Measurements from ENCODE around the gene COX6A1.

COX6A1 gene

DNA sequence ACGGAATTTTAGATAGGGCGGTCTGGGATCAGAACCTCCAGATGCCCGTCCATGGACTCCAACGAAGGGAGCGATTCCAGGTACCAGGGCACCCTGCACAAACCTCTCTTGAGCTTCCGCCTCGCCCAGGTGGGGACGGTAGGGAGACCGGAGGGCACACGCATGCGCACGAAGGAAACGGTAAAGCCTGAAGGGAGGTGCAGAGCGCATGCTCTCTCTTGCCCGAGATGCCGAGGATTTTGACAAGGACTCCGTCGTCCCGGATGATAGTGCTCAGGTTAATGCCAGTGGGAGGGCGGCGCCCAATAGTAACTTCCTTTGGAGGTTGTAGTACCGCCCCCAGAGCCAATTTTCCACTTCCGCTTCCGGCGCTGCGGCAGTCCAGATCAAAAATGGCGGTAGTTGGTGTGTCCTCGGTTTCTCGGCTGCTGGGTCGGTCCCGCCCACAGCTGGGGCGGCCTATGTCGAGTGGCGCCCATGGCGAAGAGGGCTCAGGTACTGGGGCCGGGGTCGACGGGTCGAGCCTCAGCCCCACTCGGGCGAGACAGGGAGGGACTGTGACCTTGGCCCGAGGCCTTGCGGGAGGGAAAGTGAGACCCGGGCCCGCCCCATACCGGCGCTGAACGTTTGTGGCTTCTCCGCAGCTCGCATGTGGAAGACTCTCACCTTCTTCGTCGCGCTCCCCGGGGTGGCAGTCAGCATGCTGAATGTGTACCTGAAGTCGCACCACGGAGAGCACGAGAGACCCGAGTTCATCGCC lies at the start of gene COX6A1:
COX6A1 (plus strand) TSS at position 379 of the 760 bp plus-strand sequence; CDS start at position 393, 14 bp downstream.
- DNase-seq (ENCODE audit: low spot score) = peak; percentile 99

DNA sequence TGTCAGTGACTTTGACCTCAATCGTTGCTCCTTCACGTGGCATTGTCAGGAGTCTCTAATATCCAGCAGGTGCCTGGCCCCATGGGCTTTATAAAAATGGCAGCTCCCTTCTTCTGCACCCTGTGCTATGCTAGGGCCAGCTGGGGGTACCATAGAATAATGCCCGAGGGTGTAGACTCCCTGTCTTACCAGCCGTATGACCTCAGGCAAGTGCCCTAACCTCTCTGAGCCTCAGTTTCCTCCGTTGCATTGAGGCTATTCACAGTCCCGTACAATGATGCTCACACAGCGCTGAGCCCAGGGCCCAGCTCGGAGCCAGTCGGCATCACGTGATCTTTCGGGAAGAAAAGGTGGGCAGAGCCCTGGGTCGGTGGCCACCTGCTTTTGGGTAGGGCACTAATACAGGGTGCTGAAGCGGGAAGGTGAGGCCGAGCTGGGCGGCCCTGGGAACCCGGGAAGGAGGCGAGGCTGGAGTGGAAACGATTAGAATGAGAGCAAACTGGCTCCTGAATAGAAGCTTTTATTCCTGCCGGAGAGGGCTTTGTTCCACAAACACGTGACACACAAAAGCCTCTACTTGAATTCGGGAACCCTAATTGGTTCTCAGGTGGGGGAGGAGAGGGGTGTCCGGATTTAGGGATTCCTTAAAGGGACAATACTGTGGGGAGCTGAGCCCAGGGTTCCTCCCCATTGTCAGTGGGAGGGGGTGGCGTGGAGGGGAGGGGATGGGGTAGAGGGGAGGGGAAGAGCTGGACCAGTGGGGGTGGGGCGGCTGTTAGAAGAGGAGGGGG lies 49.0 kb upstream of the COX6A1 start:
- peak; percentile 36 for DNase-seq (ENCODE audit: low spot score)

DNA sequence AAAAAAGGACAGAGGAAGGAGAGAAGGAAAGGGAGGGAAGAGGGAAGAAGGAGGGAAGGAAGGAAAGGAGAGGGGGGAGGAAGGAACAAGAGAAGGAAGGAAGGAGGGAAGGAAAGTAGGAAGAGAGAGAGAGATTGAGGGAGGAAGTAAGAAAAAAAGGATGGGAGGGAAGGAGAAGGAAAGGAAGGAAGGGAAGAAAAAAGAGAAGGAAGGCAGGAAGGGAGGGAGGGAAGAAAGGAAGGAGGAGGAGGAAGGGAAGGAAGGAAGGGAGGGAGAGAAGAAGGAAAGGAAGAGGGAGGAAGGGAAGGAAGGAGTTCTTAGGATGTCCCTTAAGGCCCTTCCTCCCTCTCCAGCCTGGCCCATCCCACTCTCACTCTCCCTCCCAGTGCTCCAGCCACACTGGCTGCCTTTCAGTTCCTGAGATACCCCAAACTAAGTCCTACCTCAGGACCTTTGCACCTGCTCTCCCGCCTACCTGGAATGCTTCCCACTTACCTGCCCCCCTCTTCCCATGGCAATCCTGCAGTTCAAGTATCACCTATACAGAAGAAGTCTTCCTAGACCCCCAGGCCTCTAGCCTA lies 47.3 kb upstream of the COX6A1 start:
- no peak for DNase-seq (ENCODE audit: low spot score)

DNA sequence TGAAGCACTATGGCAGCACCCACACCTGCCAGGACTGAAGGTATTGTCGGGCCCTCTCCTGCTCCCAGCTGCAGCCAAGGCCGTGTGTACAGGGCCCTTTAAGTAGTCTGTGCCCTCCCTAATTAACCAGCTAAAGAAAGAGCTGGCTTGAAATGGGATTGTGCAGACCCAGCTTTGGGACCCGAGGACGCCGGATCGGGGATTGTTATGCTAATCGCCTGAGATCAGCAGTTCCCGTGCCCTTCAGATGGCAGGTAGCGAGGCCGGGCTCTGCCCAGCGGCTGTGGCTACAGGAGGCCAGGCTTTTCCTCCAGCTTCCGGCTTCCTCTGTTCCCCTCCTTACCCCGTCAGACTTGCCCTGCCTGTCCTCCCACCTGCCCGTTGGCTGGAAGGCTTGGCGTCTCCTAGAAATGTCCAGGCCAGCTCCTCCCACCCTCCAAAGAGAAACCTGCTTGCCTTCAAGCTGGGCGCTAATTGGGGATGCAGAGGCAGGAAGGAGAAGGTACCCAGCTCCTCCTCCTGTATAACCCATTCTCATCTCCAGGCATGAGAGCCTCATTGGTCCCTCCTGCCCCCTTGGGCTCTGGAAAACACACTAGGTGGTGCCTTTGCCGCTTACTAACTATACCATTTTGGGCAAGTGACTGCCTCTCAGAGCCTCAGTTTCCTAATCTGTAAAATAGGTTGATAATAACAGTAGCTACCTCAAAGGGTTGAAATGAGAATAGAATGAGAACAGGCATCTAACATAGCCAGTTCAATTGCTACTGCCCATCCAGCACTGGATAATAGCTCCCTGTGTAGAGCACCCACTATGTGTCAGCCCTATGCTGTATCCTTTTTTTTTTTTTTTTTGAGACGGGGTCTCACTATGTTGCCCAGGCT lies 43.2 kb upstream of the COX6A1 start:
- no peak for DNase-seq (ENCODE audit: low spot score)

DNA sequence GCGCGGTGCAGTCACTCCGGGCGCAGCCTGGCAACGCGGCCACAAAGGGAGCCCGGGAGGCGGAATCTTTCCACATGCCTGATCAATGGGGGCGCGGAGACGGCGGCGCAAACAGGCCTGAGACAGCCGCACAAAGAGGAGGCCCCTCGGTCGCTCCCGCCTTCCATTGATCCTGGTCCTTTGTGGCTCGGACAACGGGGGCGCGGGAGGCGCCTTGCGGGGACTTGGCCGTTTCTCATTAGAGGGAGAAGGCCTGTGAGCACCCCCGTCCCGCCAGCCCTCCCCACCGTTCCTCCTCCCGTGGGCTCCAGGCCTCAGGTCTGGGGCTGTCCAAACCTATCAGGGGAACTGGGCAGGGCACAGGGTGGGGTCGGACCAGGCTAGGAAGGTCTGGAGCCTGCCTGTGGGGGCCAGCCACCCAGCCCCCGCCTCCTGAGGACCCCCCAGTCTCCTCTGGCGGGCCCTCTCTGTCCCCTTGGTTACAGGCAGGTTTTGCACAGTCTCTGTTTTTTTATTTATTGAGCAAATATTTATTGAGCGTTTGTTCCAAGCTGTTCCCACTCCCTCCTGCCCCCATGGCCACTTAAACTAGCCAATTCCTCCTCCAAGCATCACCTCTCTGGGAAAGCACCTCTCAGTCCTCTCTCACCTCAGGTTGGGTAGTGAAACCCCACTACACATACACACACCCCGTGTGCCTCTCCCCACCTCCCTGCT lies 39.9 kb upstream of the COX6A1 start:
- DNase-seq (ENCODE audit: low spot score) = no peak

DNA sequence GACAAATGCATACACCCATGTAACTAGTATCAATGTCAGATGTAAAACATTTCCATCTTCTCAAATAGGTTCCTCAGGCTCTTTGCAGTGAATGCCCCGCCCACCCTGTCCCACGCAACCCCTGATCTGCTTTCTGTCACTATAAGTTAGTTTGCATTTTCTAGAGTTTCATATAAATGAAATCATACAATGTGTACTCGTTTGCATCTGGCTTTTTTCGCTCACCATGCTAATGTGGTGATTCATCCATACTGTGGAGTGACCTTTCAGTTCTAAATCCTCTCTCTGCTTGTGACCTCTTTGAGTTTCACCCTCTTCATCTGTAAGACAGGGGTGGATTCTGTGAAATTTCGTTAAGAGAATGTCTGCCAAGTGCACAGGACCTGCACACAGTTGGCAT lies 38.4 kb upstream of the COX6A1 start:
- DNase-seq (ENCODE audit: low spot score) = no peak

DNA sequence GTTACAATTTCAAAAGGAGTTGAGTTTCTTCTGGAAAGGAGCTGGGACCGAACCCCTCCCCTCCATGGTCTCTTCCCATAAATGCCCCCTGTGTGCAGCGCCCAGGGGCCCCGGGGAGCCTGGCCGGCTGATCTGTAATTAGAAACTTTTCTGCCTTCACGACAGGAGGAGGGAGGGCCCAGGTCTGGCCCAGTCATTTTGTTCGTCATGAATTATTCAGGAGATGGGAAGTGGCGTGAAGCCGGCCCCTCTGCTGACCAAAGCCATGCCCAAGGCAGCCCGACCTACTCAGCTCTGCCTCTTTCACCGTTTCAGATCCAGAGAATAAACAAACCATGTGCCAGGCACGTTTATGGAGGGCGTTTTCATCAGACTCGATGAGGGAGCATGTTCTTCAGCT lies 35.7 kb upstream of the COX6A1 start:
- DNase-seq (ENCODE audit: low spot score) = no peak

DNA sequence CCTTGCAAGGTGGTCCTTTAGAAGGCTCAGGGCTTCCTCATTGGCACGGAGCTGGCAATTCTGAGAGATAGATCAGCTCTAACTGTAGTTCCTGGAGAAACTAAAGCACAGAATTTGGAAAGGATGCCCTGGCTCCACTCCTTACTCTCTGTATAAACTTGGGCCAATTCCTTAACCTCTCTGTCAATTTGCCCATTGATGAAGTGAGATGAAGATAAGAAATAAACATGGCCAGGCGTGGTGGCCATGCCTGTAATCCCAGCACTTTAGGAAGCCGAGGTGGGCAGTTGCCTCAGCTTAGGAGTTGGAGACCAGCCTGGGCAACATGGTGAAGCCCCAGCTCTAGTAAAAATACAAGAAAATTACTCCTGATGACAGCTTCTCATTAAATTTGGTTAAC lies 34.0 kb upstream of the COX6A1 start:
- no peak for DNase-seq (ENCODE audit: low spot score)

DNA sequence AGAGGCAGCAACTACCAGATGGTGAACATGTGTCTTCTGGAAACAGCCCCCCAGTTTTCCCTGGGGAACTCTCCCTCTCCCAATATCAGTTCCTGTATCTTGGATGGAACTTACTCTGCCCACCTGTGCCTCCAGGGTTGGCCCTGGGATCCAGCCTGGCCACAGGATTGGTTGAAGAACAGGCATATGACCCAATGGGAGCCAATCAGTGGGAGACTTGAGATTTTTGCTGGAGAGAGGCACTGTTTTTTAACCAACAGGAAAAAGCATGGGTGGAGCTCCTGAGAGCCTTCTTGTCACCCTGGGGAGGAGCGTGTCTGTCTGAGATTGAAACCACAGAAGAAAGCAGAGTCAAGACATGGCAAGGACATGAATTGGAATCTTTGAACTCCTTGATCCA lies 33.6 kb upstream of the COX6A1 start:
- DNase-seq (ENCODE audit: low spot score) = no peak

DNA sequence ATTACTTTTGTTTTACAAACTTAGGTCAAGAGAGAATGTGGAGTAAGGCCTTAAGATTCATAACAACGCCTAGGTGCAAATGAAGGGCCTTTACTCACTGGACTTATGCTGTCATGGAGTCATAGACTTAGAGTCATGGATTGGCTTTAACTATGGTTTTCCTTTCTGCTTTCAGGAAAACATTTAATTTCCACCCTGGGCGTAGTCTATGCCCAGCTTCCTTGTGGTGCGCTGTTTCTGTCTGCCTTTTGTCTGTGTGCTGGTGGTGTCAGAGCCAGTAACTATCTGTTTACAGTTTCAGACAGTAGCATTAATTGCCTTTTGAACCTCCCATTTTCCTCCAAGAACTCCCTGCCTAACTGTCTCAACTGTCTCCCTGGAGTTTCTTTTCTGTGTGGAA lies 31.8 kb upstream of the COX6A1 start:
- DNase-seq (ENCODE audit: low spot score) = no peak

DNA sequence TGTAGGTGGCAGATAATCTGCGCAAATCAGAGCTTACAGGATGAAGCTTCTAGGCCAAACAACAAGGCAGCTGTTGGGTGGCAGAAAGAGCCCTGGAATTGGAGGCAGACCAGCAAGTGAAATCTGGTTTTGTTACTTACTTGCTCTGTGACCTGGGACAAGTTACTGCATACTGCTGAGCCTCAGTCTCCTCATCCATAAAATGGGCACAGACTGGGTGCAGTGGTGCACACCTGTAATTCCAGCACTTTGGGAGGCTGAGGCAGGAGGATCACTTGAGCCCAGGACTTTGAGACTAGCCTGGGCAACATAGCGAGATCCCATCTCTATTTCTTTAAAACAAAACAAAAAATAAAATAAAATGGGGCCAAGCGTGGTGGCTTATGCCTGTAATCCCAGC lies 31.4 kb upstream of the COX6A1 start:
- DNase-seq (ENCODE audit: low spot score) = no peak

DNA sequence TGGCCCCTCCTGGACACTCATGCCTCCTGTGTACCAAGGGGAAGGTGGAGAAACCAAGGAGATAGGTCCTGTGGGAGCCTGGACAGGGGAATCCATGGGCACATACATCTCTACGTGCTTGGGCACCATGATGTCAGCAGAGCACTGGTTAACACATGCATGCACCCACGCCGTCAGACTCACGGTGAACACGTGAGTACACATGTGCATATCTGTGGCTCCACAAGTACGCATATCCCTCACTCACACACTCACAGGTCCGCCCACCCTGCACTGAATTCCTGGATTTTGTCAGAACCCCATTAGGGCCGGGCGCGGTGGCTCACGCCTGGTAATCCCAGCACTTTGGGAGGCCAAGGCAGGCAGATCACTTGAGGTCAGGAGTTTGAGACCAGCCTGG lies 29.1 kb upstream of the COX6A1 start:
- no peak for DNase-seq (ENCODE audit: low spot score)

DNA sequence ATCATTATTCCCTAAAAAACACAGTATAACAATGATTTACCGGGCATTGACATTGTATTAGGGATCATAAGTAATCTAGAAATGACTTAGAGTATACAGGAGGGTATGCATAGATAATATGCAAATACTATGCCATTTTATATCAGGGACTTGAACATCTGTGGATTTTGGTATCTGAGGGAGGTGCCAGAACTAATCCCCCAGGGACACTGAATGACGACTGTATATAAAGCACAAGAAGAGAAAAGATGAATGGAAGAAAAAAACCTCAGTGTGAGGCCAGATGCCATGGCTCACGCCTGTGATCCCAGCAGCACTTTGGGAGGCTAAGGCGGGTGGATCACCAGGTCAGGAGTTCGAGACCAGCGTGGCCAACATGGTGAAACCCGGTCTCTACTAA lies 25.5 kb upstream of the COX6A1 start:
- no peak for DNase-seq (ENCODE audit: low spot score)

DNA sequence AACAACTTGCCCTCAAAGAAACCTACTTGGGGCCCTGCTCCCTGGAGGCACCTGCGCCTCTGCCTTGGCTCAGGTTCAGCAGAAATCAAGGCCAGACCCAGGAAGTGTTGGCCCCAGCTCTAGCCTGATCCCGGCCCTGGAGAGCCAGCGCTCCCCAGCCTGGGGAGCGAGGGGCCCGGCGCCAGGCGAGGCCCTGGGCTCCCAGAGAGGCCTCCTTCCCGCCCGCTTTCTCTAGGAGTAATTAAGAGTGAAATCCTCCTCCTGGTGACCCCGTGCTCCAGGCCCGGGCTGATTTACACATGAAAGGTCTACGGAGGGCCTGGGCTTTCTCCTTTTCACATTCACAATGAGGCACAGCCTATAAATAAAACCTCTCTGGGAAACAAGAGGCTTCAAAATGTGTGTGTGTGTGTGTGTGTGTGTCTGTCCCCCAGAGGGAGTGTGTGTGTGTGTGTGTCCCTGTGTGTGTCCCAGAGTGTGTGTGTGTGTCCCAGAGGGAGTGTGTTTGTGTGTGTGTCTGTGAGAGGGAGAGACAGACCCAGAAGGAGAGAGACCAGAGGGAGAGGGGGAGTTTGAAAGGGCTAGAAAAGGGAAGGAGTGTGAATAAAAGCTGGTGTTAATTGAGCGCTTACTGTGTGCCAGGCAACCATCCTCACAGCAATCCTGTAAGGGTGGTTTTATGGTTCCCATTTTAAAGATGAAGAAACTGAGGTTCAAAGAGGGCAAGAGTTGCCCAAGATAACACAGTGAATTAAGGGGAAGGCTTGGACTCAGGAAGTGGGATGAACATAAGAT lies 23.8 kb upstream of the COX6A1 start:
- DNase-seq (ENCODE audit: low spot score) = no peak

DNA sequence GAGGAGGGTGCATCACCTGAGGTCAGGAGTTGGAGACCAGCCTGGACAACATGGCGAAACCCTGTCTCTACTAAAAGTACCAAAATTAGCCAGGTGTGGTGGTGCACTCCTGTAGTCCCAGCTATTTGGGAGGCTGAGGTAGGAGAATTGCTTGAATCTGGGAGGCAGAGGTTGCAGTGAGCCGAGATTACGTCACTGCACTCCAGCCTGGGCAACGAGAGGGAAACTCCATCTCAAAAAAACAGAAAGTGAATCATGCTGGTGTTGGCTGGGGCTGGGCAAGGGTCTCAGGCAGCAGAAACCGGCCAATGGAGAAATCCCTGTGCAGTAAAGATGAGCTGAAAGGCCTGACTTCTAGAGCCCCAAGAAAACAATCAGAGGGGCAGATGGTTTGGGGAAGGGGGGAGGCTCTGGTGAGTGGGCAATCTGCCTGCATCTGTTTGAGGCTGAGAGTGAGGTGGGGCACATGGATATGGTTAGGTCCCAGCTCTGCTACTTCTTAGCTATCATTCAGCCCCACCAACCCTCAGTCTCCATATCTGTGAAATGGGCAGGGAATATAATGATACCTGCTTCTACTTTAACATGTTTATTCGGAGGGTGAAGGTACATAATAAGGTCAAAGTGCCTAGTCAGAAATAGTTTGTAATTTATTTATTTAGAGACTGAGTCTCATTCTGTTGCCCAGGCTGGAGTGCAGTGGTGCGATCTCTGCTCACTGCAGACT lies 21.3 kb upstream of the COX6A1 start:
- no peak for DNase-seq (ENCODE audit: low spot score)

DNA sequence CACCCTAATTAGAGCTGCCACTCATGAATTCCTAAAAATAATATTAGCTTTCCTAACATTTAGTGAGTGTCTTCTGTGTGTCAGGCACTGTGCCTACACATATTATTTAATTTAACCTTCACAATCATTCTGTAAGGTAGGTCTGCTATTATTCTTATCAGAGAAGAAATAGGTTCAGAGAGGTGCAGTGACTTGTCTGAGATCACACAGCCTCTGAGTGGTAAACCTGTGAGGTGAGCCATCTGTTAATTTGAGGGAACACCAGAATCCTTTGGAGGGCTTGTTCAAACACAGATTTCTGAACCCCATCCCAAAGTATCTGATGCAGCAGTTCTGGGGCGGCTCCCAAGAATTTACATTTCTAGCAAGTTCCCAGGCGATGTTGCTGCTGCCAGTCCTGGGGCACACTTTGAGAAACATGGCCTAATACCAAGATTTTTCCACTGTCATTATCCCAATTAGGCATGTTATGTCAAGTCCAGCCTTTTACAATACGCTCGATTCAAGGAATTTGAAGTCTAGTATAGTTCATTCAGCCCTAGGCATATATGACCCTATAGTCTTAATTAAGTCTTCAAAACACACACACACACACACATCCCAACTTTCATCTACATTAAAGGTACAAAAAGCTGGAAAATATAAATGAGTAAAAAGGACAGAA lies 19.9 kb upstream of the COX6A1 start:
- no peak for DNase-seq (ENCODE audit: low spot score)

DNA sequence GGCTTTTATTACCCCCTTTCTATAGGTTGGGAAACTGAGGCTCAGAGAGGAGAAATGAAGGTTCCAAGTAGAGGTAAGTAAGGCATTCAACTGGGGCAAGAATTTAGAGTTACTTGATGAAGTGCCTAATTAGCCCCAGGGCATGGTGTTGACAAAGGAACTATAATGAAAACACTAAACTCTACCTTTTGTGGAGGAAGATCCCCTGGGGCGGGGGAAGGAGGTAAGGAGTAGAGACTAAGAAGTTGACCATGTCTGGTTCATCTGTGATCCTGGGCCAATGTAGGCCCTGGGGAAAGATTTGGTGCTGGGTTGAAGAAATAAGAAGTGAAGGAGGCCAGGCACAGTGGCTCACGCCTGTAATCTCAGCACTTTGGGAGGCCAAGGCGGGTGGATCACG lies 16.2 kb upstream of the COX6A1 start:
- no peak for DNase-seq (ENCODE audit: low spot score)

DNA sequence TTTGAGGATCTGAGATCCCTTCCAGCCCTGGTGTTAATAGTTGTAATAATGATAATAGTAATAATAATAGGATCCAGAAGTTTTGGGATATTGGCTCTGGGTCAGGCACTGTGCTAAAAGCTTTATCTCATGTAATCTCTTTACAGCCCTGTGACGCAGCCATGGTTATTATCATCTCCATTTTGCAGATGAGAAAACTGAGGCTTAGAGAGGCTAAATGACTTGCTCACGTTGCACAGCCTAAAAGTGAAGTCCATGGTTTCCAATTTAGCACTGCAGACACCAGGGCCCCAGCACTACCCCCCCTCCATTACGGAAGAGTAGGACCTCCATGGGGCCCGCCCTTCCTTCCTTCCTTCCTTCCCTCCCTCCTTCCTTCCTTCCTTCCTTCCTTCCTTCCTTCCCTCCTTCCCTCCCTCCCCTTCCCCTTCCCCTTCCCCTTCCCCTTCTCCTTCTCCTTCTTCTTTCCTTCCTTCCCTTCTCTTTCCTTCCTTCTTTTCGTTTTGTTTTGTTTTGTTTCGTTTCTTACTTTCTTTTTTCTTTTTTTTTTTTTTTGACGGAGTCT lies 14.9 kb upstream of the COX6A1 start:
- DNase-seq (ENCODE audit: low spot score) = no peak

DNA sequence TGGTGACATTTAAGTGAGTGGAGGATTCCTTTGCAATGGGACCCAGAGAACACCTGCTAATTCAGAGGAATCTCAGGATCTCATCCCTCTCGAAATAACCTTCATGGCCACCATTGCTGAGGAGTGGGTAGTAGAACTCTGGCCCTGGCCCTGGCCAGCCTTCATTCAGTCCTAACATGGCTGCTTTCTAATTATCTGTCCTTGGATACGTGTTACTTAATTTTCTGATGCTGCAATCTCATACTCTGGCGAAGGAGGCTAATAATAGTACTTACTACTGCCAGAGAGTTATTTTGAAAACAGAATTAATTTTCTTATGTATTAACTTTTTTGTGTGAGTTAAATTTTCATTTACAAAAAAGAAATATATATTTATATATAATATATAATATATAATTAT lies 12.1 kb upstream of the COX6A1 start:
- DNase-seq (ENCODE audit: low spot score) = no peak
